ENCODE measurements around the gene PSMD1.

The PSMD1 gene

GRCh38 chr2:231036131-231036530 lies 20.5 kb upstream of the PSMD1 start:
- DNase-seq: no peak

GRCh38 chr2:231036578-231037106 lies 20.0 kb upstream of the PSMD1 start:
- DNase-seq: no peak

GRCh38 chr2:231037202-231037730 lies 19.4 kb upstream of the PSMD1 start, which contains the start of gene C2orf72:
TSS of gene C2orf72 (plus strand) at chr2:231037523. CDS start at chr2:231037566, 43 bp downstream.
- peak; percentile 59 for DNase-seq

- DNase-seq: peak; percentile 59
Observed at GRCh38 chr2:231037731-231038482, 18.8 kb upstream of the PSMD1 start.

GRCh38 chr2:231038483-231039293 lies 18.0 kb upstream of the PSMD1 start:
- DNase-seq: no peak

- DNase-seq: no peak
Observed at GRCh38 chr2:231039294-231039664, 17.4 kb upstream of the PSMD1 start.

GRCh38 chr2:231039821-231040364 lies 16.8 kb upstream of the PSMD1 start:
- DNase-seq: no peak

- DNase-seq: no peak
Observed at GRCh38 chr2:231041061-231041689, 15.5 kb upstream of the PSMD1 start.

- DNase-seq: no peak
Observed at GRCh38 chr2:231043796-231044195, 12.9 kb upstream of the PSMD1 start.

GRCh38 chr2:231046916-231047273 lies 9.8 kb upstream of the PSMD1 start:
- no peak for DNase-seq

GRCh38 chr2:231047274-231047922 lies 9.3 kb upstream of the PSMD1 start:
- no peak for DNase-seq

- DNase-seq: no peak
Observed at GRCh38 chr2:231047923-231048915, 8.4 kb upstream of the PSMD1 start.

GRCh38 chr2:231049286-231050017 lies 7.2 kb upstream of the PSMD1 start:
- no peak for DNase-seq

- DNase-seq: peak; percentile 83
Observed at GRCh38 chr2:231050018-231050901, 6.4 kb upstream of the PSMD1 start.

GRCh38 chr2:231051116-231051515 lies 5.6 kb upstream of the PSMD1 start:
- no peak for DNase-seq

GRCh38 chr2:231052494-231053451 lies 3.9 kb upstream of the PSMD1 start:
- DNase-seq: peak; percentile 91

GRCh38 chr2:231053846-231054245 lies 2.8 kb upstream of the PSMD1 start:
- DNase-seq: no peak

- peak; percentile 28 for DNase-seq
Observed at GRCh38 chr2:231057590-231057989, 923 bp downstream of the PSMD1 start.

Measured in DMS53 (cell line).